ENCODE data around the gene B4GALT2. TPM values are rescaled to one million over a fixed set of nuclear protein-coding genes. Genes with fewer than 3 reads are reported as not detected.

B4GALT2 gene
- total and polyA plus RNA-seq, 2 of the 4 experiments (the other 2 are of a cell fraction): 52.3 to 60.8 TPM

DNA sequence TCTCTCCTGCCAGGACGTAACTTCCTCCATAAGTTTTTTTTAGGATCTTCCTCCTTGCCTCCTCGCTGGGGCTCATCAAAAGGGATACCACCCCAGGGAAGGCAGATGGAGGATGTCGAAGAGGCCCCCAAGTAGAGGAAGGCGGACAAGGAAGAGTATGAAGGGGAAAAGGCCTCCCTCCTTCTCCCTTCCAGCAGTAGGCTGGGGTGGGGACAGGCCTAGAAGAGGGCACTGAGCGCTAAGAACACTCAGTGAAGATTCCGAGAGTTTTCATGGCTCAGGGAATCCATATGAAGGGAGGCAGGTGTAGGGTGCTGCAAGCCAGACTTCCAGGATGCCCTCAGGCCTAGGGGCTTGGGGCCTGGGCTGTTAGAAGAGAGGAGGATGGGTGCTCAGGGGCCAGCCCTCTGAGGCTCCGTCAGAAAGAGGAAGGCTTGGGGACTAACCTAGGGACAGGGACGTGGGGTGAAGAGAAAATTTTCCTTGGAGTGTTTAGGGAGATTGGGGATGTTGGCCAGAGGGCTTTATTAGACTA lies 54.1 kb downstream of the B4GALT2 start:
- Histone ChIP-seq H2BK15ac (ENCODE audit: low read depth, low read length) (no peak overlapping the region), H4K8ac (ENCODE audit: low read depth in 2 of 2, low read length in 2 of 2) (no peak overlapping the region), H3K9ac (ENCODE audit: low read depth, low read length) (no peak overlapping the region), H3K4me1 (ENCODE audit: control insufficient read depth, insufficient read depth, low read length) (peaks cover 14% of the 10 kb centered on the region; the same call in 1 of the 2 replicates), H3K27ac (ENCODE audit: insufficient read depth, low read length) (no peak overlapping the region), H3K23ac (ENCODE audit: low read depth, low read length) (no peak overlapping the region), H3K9me3 (ENCODE audit: control insufficient read depth, insufficient read depth, low read length) (no peaks in the 10 kb centered on the region), H2BK120ac (ENCODE audit: low read depth, low read length) (no peak overlapping the region), H3K9me1 (ENCODE audit: insufficient read depth, low read length) (peaks cover 7% of the 10 kb centered on the region; the same call in 1 of the 2 replicates), H3K4me2 (ENCODE audit: low read depth, low read length) (no peak overlapping the region), H3K4me3 (ENCODE audit: insufficient read depth, low read depth, low read length) (no peak overlapping the region), H3K14ac (replicated peaks; ENCODE audit: low read depth, low read length) (no peak overlapping the region), H2BK20ac (ENCODE audit: low read depth, low read length) (no peak overlapping the region), H3K56ac (ENCODE audit: extremely low read depth, insufficient read depth, low read length) (no peak overlapping the region), H3K27me3 (ENCODE audit: control insufficient read depth, insufficient read depth, low read length) (no peaks in the 10 kb centered on the region), H2BK5ac (ENCODE audit: low read depth, low read length, poor library complexity, severe bottlenecking) (no peak overlapping the region), H3K79me1 (ENCODE audit: low read depth in 1 of 2, low read length in 2 of 2) (peaks cover 0 to 11% of the 10 kb centered on the region in 2 experiments; a peak in 2 of 4 replicates), H3K18ac (ENCODE audit: low read depth, low read length) (no peak overlapping the region), H3K36me3 (ENCODE audit: control insufficient read depth, insufficient read depth, low read length) (no peaks in the 10 kb centered on the region), H4K91ac (ENCODE audit: insufficient read depth, low read depth, low read length) (no peak overlapping the region), H4K20me1 (ENCODE audit: insufficient read depth, low read length) (no peaks in the 10 kb centered on the region), H3K4ac (ENCODE audit: low read depth, low read length) (no peak overlapping the region), H2AK9ac (replicated peaks; ENCODE audit: low read depth, low read length, poor library complexity) (no peak overlapping the region), H2AK5ac (ENCODE audit: low read depth, low read length) (no peak overlapping the region), H4K5ac (ENCODE audit: low read depth, low read length) (no peak overlapping the region), H2AFZ (replicated peaks; ENCODE audit: low read length, poor library complexity) (no peak overlapping the region)
- no TSS peak for BruUV-seq (replicated peaks)
- dilution Hi-C loops (cut with HindIII; ENCODE audit: low sequenced_read_pairs, unreplicated experiment): no loop called here
- DNase-seq (no peak), ATAC-seq (ENCODE audit: low read depth) (no peak)
- in situ Hi-C loops (cut with MboI; ENCODE audit: low sequenced_read_pairs): no loop called here
- TF ChIP-seq MXI1 (IDR thresholded peaks at IDR 0.05; ENCODE audit: borderline replicate concordance, low read depth, low read length): no peak
- no peak for TF ChIP-seq MAFK (IDR thresholded peaks at IDR 0.05; ENCODE audit: low read depth, low read length)
- TF ChIP-seq, protein P1, sequence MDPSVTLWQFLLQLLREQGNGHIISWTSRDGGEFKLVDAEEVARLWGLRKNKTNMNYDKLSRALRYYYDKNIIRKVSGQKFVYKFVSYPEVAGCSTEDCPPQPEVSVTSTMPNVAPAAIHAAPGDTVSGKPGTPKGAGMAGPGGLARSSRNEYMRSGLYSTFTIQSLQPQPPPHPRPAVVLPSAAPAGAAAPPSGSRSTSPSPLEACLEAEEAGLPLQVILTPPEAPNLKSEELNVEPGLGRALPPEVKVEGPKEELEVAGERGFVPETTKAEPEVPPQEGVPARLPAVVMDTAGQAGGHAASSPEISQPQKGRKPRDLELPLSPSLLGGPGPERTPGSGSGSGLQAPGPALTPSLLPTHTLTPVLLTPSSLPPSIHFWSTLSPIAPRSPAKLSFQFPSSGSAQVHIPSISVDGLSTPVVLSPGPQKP (IDR thresholded peaks at IDR 0.05; ENCODE audit: borderline replicate concordance, low read depth, low read length): no peak
- no peak for TF ChIP-seq BHLHE40 (IDR thresholded peaks at IDR 0.05; ENCODE audit: low read depth, low read length)
- TF ChIP-seq MAZ (IDR thresholded peaks at IDR 0.05; ENCODE audit: borderline replicate concordance, low read depth, low read length): no peak
- TF ChIP-seq, protein P2, sequence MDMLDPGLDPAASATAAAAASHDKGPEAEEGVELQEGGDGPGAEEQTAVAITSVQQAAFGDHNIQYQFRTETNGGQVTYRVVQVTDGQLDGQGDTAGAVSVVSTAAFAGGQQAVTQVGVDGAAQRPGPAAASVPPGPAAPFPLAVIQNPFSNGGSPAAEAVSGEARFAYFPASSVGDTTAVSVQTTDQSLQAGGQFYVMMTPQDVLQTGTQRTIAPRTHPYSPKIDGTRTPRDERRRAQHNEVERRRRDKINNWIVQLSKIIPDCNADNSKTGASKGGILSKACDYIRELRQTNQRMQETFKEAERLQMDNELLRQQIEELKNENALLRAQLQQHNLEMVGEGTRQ (IDR thresholded peaks at IDR 0.05; ENCODE audit: low read depth, low read length): no peak
- no peak for TF ChIP-seq CEBPB (IDR thresholded peaks at IDR 0.05; ENCODE audit: low read depth, low read length)
- TF ChIP-seq CHD1 (IDR thresholded peaks at IDR 0.05; ENCODE audit: low read depth, low read length): no peak
- TF ChIP-seq POLR2A (IDR thresholded peaks at IDR 0.05; ENCODE audit: low read depth, low read length): no peak
- TF ChIP-seq SMC3 (IDR thresholded peaks at IDR 0.05; ENCODE audit: low read depth, low read length): no peak
- TF ChIP-seq RAD21 (IDR thresholded peaks at IDR 0.05; ENCODE audit: low read length): no peak
- no peak for TF ChIP-seq RCOR1 (IDR thresholded peaks at IDR 0.05; ENCODE audit: insufficient replicate concordance, low read length)
- ChIA-PET CTCF (no interaction called here), POLR2A (ENCODE audit: unreplicated experiment) (no interaction called here)
- WGBS, 2 experiments (ENCODE audit: extremely low coverage in 2 of 2, insufficient read length in 1 of 2): 80% methylated on average over 2 of the region's 8 CpGs; no CpG with 5 or more reads in 1 of the 2 experiments
- intact Hi-C loops (cut with micrococcal nuclease): no loop called here

All from IMR-90 (cell line).